Measurements from ENCODE around the gene ENTHD1. TPM values are rescaled to one million over a fixed set of nuclear protein-coding genes. Genes with fewer than 3 reads are reported as not detected.

Gene ENTHD1
- total RNA-seq, 1 experiment from 2014 or later: not detected

DNA sequence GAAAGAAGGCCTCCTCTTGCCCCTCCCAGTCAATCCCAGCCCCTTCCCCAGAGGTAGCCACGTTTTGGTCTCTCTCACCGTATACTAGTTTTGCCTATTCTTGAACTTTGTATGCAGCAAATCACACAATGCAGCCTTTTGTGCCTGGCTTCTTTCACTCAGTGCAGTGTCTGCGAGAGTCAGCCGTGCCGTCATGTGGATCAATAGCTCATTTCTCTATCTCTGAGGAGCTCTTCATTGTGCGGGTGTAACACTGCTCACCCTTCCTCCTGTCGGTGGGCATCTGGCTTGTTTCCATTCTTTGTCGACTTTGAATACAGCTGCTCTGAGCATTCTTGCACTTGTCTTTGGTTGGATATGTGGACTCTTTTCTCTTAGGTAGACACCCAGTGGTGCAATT is 176.5 kb downstream of the ENTHD1 start:
- Histone ChIP-seq H4K5ac (ENCODE audit: insufficient read length, low read depth, low read length) (no peak overlapping the region), H3K14ac (ENCODE audit: insufficient read depth, low read length) (no peak overlapping the region), H3T11ph (ENCODE audit: low read length) (no peak overlapping the region), H3K23me2 (ENCODE audit: insufficient read length, low read depth, low read length, poor library complexity, severe bottlenecking) (no peaks in the 10 kb centered on the region), H3K18ac (ENCODE audit: insufficient read length, low read depth, low read length) (no peak overlapping the region), H3K4me2 (ENCODE audit: insufficient read depth, insufficient read length, low read length) (no peak overlapping the region), H3K9ac (ENCODE audit: extremely low read depth, insufficient read length, low read length) (no peak overlapping the region), H2BK5ac (ENCODE audit: insufficient read length, low read length) (no peak overlapping the region), H2BK12ac (ENCODE audit: insufficient read length, low read depth, low read length) (no peak overlapping the region), H3K23ac (ENCODE audit: insufficient read length, low read depth, low read length) (no peak overlapping the region), H2AK5ac (ENCODE audit: insufficient read length, low read length) (no peak overlapping the region), H3K27ac (ENCODE audit: insufficient read length, low read depth, low read length) (no peak overlapping the region), H4K8ac (replicated peaks; ENCODE audit: insufficient read length, low read depth, low read length) (no peak overlapping the region), H3K9me3 (ENCODE audit: control insufficient read depth, low read depth, low read length) (no peaks in the 10 kb centered on the region), H4K20me1 (ENCODE audit: control insufficient read depth, insufficient read depth, insufficient read length) (no peaks in the 10 kb centered on the region), H4K91ac (ENCODE audit: insufficient read length, low read depth, low read length) (no peak overlapping the region), H3K79me2 (ENCODE audit: insufficient read depth, low read length) (no peaks in the 10 kb centered on the region), H2AFZ (ENCODE audit: low read length) (no peak overlapping the region), H2BK20ac (ENCODE audit: low read depth, low read length, poor library complexity, severe bottlenecking) (no peak overlapping the region), H3K27me3 (ENCODE audit: insufficient read depth, low read length) (no peaks in the 10 kb centered on the region), H2BK15ac (ENCODE audit: low read depth, low read length) (no peak overlapping the region), H3K4ac (ENCODE audit: low read depth, low read length) (no peak overlapping the region), H3K79me1 (ENCODE audit: insufficient read depth, low read depth, low read length, poor library complexity, severe bottlenecking) (no peaks in the 10 kb centered on the region), H2BK120ac (ENCODE audit: low read depth, low read length, poor library complexity, severe bottlenecking) (no peak overlapping the region), H3K4me1 (ENCODE audit: insufficient read depth, low read length) (no peaks in the 10 kb centered on the region), H3K56ac (ENCODE audit: insufficient read length, low read depth, low read length) (no peak overlapping the region)
- Mint-ChIP-seq H3K4me1 (peaks cover 24 to 33% of the 10 kb centered on the region in 2 experiments), H3K27ac (no peak overlapping the region), H3K27me3 (ENCODE audit: low read depth) (peaks cover 8% of the 10 kb centered on the region), H3K36me3 (ENCODE audit: insufficient read depth in 1 of 3, low read depth in 3 of 3) (no peaks in the 10 kb centered on the region), H3K9me3 (no peaks in the 10 kb centered on the region), H3K4me3 (no peak overlapping the region)
- no CpG with 5 or more reads among the region's 8 CpGs for WGBS (ENCODE audit: extremely low coverage, insufficient read length, low lambda C conversion rate)
- TF ChIP-seq, protein P1, sequence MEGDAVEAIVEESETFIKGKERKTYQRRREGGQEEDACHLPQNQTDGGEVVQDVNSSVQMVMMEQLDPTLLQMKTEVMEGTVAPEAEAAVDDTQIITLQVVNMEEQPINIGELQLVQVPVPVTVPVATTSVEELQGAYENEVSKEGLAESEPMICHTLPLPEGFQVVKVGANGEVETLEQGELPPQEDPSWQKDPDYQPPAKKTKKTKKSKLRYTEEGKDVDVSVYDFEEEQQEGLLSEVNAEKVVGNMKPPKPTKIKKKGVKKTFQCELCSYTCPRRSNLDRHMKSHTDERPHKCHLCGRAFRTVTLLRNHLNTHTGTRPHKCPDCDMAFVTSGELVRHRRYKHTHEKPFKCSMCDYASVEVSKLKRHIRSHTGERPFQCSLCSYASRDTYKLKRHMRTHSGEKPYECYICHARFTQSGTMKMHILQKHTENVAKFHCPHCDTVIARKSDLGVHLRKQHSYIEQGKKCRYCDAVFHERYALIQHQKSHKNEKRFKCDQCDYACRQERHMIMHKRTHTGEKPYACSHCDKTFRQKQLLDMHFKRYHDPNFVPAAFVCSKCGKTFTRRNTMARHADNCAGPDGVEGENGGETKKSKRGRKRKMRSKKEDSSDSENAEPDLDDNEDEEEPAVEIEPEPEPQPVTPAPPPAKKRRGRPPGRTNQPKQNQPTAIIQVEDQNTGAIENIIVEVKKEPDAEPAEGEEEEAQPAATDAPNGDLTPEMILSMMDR (conservative IDR thresholded peaks at IDR 0.05): no peak
- DNase-seq: no peak
